NCI-H2029 (cell line): ENCODE measurements around the gene DPCD.
"Not testable (repeated sequence)": the region's sequence is repeated elsewhere in the genome, so short reads cannot be mapped to it uniquely, and the experiment has no call there.

Experiments
- DNase-seq: peaks from one replicate; lab custom pipeline; 2025; lab: John Stamatoyannopoulos, UW

DPCD gene

GRCh38 chr10:101619983-101620382 is 31.9 kb downstream of the DPCD start:
- DNase-seq = no peak

GRCh38 chr10:101623528-101623927 is 35.4 kb downstream of the DPCD start:
- no peak for DNase-seq

- no peak for DNase-seq
Observed at GRCh38 chr10:101624526-101625102, 36.5 kb downstream of the DPCD start.

DNA sequence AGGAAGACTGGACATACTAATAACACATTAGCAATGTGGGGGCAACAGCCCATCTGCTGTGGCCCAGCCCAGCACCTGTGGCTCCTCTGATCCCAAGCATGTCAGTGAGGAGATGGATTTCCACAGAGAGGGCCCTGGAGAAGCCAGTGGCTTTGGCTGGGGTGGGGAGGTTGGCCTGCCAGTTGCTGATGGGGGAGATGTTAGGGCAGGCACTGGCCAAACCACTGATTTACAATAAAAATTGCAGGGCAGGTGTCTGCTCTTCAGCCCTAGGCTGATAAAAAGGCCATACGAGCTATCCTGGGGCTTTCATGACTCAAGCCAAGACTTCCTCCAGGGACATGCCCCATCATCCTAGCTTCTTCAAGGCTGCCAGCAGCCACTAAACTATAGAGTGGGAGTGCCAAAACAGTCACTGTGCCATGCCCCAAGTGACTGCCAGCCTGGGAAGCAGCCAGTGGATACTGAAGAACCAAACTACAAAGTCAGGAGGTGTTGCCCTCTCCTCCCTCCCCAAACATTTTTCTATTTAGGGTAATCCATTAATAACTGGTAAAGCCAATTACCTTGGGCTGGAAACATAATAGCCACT is 37.8 kb downstream of the DPCD start:
- no peak for DNase-seq

- no peak for DNase-seq
Observed at GRCh38 chr10:101629837-101630632, 41.9 kb downstream of the DPCD start.

- DNase-seq = no peak
Observed at GRCh38 chr10:101630633-101630920, 42.5 kb downstream of the DPCD start.

GRCh38 chr10:101631821-101632475 is 43.8 kb downstream of the DPCD start:
- no peak for DNase-seq

GRCh38 chr10:101633510-101633909 is 45.4 kb downstream of the DPCD start:
- DNase-seq = not testable (repeated sequence)

DNA sequence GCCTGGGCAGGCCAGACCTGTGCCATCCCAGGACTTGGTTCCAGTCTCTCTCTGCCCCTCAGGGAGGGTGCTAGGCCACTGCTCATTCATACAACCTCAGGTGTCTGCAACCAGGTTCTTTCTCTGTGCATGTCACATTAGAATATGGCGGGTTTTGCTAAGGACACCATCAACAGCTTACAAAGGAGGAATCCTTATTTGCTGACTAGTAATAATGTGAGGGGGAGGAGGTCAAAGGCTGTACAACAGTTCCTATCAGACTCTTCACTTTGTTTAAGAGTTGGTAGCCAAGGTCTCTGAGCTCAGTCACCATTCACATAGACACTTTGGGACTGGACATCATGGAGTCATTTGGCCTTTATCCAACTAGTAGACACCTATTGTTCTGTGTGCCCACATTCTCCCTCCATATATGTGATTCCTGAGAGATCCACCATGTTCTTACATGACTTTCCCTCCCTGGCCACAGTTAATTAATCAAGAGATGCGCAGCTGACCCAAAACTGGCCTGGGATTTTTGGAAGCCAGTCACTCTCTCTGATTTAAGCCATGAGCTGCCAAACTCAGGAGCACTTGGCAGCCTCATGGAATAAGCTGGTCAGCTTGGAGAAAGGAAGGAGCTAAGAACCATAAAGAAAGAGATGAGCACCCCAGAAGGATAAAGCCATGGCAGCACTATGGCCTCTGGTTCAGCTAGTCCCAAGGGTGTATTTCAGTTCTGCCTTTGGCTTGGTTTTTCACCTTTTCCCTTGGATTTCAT is 51.2 kb downstream of the DPCD start:
- DNase-seq = no peak

DNA sequence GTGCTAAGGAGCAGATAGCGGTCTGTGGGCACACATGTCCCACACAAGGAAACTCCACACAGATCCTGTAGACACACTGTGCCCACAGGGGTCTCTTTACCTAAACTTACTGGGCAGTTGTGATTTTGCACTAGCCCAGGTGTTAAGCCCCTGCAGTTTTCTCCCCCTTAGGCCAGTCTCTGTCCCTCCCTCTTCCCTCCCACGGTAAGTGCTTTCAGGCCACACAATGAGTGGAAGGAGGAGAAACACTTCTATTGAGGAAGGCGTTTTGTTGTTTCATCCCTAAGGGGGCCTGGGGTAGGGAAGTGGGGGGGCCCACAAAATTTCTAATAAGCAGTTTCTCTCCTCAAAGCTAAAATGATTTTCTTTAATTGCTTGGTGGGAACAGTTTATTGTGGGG is 55.4 kb downstream of the DPCD start:
- DNase-seq = no peak

DNA sequence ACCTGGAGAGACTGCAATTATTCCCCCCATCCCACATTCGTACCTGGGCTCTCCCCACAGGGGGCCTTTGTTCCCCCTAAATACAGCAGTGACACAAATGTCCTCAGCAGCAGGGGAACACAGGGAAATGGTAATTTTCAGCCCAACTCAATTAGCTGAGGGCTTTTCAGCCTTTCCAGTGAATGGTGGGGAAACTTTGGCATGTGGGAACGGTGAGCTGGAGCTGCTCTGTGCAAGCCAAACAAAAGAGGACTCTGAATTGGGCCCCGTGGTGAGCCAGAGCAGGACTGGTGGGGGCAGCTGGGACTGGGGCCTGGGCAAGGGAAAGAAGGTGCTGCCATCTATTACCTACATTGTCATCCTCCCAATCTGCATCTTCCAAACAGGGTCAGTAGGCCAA is 55.9 kb downstream of the DPCD start:
- no peak for DNase-seq

DNA sequence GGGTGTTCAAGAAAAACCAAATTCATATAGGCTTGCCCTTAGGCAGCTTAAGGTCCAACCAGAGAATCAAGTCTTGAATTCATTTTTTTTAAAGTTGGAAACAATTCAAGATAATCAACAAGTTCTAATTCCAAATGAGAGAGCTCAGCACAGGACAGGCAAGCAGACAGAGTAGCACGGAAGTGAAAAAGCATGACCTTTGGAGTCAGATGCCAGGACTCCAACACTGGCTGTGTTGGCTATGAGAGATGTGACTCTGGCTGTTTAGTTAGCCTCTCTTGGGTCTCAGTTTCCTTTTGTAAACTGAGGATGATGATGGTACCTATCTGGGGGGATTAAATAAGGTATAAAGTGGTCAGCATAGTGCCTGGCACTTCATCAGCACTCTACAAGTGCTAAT is 57.5 kb downstream of the DPCD start:
- no peak for DNase-seq

DNA sequence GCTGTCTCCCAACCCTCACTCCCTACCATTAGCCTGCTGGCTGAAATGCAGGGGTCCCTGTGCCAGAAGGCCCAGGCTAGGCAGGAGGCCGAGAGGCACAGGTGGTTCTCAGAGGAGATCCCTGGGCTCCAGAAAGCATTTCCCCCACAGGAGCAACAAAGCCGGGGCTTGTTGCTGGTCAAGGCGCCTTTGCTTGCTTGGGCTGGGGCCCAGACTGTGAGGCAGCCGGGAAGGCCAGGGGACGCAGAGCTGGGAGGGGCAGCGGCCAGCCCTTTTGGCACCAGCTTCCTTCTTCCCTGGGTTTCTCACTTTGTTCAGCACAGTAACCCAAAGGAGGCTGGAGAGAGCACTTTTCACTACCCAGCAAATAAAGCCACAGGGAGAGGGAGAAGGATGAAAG is 58.2 kb downstream of the DPCD start:
- DNase-seq = no peak

- no peak for DNase-seq
Observed at GRCh38 chr10:101647255-101647654, 59.1 kb downstream of the DPCD start.

DNA sequence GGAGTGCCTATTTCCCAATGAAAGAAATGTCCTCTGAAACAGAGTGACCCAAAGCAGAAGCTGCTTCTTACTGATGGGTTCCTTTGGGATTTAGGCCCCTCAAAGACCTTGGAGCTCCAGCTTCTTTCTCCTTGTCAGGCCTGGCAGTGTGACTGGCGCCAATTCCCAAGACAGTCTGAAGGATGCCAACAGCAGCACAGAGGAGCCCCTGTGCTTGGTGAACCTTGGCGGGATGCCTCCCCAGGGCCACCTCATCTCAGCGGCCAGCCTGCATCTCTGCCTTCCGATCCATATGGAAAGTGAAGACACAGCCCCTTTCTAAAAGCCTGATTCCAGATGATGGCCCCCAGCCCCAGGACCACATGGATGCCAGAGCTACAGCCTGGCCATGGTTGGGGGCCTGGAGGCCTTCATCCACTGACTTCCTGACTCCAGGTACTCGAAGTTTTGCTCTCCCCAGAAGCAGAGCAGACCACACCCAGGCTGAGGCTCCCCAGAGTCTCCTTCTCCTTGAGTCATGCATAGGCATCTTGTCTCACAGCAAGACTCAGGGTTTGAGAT is 61.5 kb downstream of the DPCD start:
- DNase-seq = no peak

- DNase-seq = no peak
Observed at GRCh38 chr10:101650863-101651262, 62.7 kb downstream of the DPCD start.

- DNase-seq = no peak
Observed at GRCh38 chr10:101651336-101651735, 63.2 kb downstream of the DPCD start.

DNA sequence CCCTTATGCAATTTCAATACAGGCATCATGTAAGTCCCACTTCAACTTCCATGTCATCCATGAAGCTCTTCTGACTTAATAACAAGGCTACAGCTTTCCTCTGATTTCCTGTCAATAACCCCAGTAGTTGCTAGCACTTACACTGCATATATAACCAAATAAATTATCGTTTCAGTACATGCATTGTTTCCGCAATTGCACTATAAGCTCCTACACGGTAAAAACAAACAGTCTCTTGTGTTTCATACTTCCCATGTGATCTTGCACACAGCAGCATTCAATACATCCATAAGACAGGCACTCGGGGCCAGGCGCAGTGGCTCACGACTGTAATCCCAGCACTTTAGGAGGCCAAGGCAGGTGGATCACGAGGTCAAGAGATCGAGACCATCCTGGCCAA is 65.4 kb downstream of the DPCD start:
- DNase-seq = no peak

GRCh38 chr10:101655570-101655969 is 67.4 kb downstream of the DPCD start:
- DNase-seq = no peak

- DNase-seq = no peak
Observed at GRCh38 chr10:101656890-101657289, 68.8 kb downstream of the DPCD start.

DNA sequence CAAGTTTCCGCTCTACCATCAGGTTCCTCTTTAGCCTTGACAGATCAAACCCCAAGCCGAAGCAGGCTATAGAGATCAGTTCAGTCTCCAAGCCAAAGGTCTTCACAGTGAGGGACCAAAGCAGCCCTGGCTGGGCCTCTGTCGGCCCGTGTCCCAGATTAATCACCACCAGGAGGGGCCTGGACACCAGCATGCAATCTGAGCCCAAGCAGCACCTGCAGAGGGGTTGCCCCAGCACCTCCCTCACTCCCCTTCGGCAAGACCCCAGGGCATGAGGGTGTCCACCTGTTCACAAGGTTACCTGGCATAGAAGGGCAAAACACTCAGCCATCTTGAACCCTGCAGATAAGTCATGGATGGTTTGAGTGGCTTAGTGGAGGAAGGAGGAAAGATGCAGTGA is 70.9 kb downstream of the DPCD start:
- no peak for DNase-seq
